GM10248 (cell line): ENCODE results near the gene GGT1.
A peak's percentile ranks its signal among the peaks of the same experiment; 100 is the strongest.
"Not testable (repeated sequence)": the region's sequence is repeated elsewhere in the genome, so short reads cannot be mapped to it uniquely, and the experiment has no call there.

Experiments
- CTCF ChIA-PET: fragments of 300-600 bp; sonication (Branson Sonifier 250); formaldehyde crosslinking; extraction: SDS; loops from one replicate; lab custom pipeline; 2021; ENCODE audit warnings: antibody characterized with exemption; lab: Yijun Ruan, JAX
- POLR2A ChIA-PET: fragments of 350-650 bp; sonication (Branson Sonifier 250); formaldehyde crosslinking; extraction: SDS; loops from one replicate; lab custom pipeline; 2020; ENCODE audit warnings: antibody characterized with exemption; lab: Yijun Ruan, JAX
- DNase-seq: peaks from one replicate; pipeline ENCODE4 v3.0.0; 2012; ENCODE audit errors: extremely low spot score
- TF ChIP-seq, protein P1 (sequence below): IDR thresholded peaks from 2 replicates; pipeline ENCODE4 v1.5.1; 2012; ENCODE audit warnings: mild to moderate bottlenecking, low read depth; ENCODE audit errors: extremely low read depth, missing control alignments, control extremely low read depth

Gene GGT1

DNA sequence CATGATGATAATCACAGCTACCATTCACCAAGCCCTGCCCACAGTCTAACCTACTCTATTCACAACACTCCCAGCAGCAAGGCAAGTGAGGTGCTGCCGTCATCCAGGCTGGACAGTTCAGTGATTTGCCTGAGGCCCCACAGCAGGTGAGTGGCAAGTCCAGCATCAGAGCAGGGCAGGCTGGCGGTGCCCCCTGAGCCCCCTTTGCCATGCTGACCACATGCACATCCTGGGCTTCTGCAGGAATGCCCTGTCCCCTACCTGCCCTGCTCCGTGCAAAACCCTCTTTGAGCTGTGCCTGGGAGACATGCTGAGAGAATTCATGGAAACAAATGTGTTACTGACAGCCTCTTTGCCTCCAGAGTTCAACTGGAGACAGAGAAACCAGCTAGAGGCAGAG is 6.9 kb downstream of the GGT1 start:
- POLR2A ChIA-PET, CTCF ChIA-PET, DNase-seq: not testable (repeated sequence)

DNA sequence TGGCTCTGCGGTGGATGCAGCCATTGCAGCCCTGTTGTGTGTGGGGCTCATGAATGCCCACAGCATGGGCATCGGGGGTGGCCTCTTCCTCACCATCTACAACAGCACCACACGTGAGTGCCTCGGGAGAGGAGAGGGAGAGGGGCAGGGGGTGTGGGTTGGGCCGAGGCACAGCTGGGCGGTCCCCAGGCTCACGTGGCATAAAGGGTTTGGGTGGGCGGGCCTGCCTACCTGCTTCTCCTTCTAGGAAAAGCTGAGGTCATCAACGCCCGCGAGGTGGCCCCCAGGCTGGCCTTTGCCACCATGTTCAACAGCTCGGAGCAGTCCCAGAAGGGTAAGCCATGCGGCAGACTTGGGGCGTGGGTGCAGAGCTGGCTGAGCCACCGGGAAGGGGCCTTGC is 11.8 kb downstream of the GGT1 start:
- DNase-seq, CTCF ChIA-PET, POLR2A ChIA-PET: not testable (repeated sequence)

DNA sequence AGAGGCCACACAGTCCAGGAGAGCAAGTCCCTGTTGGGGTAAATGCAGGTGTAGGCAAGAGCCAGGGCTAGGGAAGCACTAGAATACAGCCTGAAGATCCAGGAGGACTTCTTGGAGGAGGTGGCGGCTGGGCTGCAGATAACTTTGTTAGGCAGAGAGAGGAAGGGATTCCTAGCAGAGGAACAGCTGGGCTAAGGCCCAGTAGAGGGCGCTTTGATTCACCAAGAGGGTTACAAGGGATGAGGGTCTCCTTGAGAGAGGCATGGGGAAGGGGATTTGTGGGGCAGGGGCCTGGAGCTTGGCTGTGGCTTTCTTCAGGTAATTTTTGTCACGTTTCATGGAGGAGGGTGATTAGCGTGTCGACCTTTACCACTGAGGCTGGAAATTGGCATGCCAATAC is 18.3 kb downstream of the GGT1 start:
- CTCF ChIA-PET, POLR2A ChIA-PET, DNase-seq: not testable (repeated sequence)

DNA sequence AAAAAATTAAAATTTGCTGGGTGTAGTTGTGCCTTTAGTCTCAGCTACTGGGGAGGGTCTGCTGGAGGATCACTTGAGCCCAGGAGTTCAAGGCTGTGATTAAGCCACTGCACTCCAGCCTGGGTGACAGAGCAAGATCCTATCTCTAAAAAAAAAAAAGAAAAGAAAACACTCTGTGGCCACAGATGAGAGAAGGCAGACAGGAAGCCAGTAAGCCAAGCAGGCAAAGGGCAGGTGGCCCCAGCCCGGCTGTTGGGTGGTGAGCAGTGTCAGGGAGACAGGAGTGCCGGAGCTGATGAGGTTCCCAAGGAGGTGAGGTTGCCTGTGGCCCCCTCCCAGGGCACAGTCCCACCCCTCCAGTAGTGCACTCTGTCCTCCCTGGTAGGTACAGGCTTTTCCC is 19.6 kb downstream of the GGT1 start:
- DNase-seq, POLR2A ChIA-PET, CTCF ChIA-PET: not testable (repeated sequence)

DNA sequence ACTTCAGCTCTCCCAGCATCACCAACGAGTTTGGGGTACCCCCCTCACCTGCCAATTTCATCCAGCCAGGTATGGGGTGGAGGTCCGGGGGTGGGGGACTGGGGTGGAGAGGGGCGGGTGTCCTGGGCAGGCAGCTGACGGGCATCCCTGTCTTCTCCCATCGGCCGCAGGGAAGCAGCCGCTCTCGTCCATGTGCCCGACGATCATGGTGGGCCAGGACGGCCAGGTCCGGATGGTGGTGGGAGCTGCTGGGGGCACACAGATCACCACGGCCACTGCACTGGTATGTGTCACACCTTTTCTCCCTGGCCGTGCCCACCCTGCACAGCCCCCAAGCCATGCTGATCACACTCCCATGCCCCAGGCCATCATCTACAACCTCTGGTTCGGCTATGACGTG is 24.9 kb downstream of the GGT1 start:
- DNase-seq, CTCF ChIA-PET: not testable (repeated sequence)

DNA sequence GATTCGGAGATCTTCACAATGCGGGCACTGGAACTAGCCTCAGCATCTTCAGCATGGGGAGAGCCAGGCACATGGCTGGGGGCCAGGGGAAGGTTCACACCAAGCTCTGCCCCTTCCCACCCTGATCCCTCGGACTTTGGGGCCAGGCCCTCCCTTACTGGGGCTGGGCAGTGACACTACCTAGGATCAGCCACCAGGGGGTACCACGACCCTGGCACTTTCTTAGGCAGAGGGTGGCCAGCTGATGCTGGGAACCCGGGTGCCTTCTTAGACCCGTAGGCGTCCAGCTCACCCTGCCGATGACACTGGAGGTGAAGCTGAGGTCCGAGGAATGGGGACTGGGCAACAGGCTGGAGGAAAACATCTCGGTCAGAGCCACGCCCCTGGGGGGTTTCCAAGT is 26.1 kb downstream of the GGT1 start:
- TF ChIP-seq, protein P1, sequence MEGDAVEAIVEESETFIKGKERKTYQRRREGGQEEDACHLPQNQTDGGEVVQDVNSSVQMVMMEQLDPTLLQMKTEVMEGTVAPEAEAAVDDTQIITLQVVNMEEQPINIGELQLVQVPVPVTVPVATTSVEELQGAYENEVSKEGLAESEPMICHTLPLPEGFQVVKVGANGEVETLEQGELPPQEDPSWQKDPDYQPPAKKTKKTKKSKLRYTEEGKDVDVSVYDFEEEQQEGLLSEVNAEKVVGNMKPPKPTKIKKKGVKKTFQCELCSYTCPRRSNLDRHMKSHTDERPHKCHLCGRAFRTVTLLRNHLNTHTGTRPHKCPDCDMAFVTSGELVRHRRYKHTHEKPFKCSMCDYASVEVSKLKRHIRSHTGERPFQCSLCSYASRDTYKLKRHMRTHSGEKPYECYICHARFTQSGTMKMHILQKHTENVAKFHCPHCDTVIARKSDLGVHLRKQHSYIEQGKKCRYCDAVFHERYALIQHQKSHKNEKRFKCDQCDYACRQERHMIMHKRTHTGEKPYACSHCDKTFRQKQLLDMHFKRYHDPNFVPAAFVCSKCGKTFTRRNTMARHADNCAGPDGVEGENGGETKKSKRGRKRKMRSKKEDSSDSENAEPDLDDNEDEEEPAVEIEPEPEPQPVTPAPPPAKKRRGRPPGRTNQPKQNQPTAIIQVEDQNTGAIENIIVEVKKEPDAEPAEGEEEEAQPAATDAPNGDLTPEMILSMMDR: peak; percentile 42
- CTCF ChIA-PET, DNase-seq, POLR2A ChIA-PET: not testable (repeated sequence)

More for the DNA sequence above, 24.9 kb downstream of the GGT1 start:
- POLR2A ChIA-PET: not testable (repeated sequence)

DNA sequence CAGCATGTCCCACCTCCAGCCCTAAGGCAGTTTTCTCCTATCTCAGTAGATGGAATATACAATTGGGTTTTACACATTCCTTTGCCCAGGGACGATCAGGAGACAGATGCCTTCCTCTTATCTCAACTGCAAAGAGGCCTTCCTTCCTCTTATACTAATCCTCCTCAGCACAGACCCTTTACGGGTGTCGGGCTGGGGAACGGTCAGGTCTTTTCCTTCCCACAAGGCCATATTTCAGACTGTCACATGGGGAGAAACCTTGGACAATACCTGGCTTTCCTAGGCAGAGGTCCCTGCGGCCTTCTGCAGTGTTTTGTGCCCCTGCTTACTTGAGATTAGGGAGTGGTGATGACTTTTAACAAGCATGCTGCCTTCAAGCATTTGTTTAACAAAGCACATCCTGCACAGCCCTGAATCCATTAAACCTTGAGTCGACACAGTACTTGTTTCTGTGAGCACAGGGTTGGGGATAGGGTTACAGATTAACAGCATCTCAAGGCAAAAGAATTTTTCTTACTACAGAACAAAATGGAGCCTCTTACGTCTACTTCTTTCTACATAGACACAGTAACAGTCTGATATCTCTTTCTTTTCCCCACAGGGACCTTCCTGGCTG is 27.9 kb downstream of the GGT1 start:
- POLR2A ChIA-PET, DNase-seq, CTCF ChIA-PET: not testable (repeated sequence)

DNA sequence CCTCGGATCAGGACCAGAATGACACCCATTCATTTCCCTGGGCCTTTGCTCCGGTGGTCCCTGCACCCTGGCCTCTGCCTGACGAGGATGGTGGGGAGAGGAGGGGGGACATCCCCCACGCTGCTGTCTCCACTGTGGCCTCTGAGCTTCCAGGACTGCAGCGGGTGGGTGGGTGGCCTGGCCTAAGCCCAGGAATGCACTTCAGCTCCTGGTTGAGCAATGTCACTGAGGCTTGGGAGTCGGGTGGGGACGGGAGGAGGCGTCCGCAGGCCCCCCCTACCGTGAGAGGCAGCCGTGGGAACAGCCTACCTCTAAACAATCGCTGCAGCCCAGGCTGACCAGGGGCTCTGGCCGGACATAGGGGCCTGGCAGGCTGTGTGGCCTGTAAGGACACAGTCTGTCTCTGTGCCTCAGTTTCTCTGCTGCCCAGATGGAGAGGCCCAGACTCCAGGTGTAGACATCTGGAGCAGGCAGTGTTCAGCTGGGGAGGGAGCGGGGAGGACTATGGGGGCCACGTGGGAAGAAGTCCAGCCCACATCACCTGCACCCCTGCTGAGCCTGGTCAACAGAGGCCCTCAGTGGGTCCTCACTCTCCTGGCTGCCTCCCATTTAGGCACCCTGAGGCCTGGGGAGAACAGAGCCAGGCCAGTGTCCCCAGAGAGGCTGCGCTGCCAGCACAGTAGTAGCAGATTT is 28.6 kb downstream of the GGT1 start:
- POLR2A ChIA-PET, DNase-seq, CTCF ChIA-PET: not testable (repeated sequence)

DNA sequence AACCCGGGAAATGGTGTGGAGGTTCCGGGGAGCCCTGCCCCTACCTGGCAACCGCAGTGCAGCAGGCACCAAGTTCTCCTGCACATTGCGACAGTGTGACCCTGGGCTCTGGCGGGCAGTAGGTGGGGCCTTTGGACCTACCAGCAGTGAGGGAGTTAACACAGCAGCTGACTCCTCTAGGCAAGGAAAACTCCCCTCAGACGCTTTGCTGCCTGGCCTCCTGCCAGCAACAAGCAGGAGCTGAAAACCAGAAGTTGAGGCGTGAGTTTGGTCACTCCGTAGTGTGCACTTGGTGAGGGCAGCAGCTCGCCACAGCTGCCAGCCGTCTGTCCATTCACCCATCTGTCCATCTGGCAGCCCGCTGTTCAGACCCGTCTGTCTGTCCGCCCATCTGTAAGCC is 29.6 kb downstream of the GGT1 start:
- DNase-seq, CTCF ChIA-PET, POLR2A ChIA-PET: not testable (repeated sequence)

DNA sequence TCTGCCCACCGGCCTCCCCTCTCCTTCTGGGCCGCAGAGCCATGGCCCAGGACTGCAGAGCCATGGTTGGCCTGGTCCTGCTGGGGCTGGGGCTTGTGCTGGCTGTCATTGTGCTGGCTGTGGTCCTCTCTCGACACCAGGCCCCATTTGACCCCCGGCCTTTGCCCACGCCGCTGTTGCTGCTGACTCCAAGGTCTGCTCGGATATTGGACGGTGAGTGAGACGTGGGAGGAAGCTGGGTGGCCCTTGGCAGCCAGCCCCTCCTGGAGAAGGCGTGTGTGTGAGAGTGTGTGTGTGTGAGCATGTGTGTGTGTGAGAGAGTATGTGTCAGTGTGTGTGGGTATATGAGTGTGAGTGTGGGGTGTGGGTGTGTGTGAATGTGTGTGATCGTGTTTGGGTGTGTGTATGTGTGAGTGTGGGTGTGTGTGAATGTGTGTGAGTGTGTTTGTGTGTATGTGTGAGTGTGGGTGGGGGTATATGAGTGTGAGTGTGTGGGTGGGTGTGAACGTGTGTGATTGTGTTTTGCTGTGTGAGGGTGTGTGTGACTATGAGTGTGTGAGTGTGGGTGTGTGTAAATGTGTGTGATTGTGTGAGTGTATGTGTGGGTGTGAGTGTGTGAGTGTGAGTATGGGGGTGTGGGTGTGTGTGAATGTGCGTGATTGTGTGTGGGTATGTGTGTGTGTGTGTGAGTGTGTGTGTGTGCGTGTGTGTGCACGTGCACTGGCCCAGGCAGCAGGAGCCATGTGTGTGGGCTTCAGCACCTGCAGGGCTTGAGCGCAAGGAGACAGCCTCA is 30.4 kb downstream of the GGT1 start:
- DNase-seq, POLR2A ChIA-PET, CTCF ChIA-PET: not testable (repeated sequence)

DNA sequence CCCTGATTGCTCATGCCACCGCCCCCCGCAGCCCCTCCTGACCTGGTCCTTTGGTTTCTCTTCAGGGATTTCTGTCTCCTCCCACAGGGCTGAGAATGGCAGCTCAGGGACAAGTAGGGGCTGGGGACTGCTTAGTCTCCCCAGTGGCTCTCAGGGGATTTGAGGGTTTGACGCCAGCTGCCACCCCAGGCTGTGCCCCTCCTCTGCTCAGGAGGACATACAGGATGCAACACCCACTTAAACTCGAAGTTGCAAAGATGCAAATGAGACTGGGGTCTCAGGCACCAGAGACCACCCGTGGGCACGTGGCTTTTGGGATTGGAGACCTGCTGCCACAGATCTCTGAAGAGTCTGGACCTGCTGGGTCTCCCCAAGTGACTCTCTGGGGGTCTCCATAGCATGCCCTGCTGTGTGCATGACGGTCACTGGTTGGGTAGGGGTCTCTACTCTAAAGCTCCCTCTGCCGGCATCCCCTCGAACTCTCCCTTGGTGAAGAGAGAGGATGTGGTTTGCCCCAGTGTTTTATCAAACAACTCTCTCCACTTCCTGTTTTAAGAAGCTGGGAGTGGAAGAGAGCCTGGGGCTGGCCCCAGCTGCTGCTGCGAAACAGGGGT is 31.9 kb downstream of the GGT1 start:
- CTCF ChIA-PET: interaction anchor here (1.1 kb wide), 1 partner anchor 41 kb away, joined by 3 read pairs; no protein-coding TSS in a partner anchor
- DNase-seq, POLR2A ChIA-PET: not testable (repeated sequence)

DNA sequence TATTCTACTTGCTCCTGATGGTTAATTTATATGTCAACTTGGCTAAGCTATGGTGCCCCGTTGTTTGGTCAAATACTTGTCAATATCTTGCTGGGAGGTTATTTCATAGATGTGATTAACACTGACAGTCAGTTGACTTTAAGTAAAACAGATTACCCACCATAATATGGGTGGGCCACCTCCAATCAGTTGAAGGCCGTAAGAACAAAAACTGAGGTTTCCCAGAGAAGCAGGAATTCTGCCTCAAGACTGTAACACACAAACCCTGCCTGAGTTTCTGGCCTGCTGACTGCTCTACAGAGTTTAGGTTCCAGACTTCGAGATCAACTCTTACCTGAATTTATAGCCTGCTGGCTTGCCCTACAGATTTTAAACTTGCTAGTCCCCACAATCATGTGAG is 33.5 kb downstream of the GGT1 start:
- CTCF ChIA-PET, POLR2A ChIA-PET, DNase-seq: not testable (repeated sequence)

DNA sequence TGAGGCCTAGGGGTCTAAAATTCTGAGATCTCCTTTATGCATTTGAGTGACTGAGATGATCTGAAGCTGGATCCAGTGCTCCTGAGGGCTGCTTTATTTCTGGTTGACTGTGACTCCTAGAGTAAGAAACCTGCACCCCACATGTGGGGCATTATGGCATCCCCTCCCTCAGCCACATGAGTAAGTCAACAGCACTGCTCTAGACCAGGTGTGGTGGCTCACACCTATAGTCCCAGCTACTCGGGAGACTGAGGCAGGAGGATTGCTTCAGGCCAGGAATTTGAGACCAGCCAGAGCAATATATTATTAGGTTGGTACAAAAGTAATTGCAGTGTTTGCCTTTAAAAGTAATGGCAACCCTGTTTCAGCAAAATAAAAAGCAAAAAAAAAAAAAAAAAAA is 39.3 kb downstream of the GGT1 start:
- DNase-seq, POLR2A ChIA-PET, CTCF ChIA-PET: not testable (repeated sequence)

DNA sequence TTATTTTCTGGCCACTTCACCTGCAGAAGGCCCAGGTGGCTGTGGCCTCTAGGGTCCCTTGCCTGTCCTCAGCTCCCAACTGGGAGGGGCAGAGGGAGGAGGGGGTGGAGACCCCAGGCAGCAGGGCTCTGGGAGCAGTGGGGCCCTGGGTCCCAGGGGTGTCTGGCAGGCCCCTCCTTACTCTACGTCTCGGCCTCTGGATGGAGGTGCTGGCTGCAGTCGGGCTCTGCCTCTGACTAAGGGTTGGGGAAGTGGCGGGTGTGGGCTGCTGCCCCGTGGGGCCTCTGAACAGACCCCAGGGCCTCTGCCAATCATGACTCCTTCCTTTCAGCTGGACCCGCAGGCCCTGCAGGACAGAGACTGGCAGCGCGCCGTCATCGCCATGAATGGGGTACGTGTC is 41.4 kb downstream of the GGT1 start:
- CTCF ChIA-PET, POLR2A ChIA-PET, DNase-seq: not testable (repeated sequence)

DNA sequence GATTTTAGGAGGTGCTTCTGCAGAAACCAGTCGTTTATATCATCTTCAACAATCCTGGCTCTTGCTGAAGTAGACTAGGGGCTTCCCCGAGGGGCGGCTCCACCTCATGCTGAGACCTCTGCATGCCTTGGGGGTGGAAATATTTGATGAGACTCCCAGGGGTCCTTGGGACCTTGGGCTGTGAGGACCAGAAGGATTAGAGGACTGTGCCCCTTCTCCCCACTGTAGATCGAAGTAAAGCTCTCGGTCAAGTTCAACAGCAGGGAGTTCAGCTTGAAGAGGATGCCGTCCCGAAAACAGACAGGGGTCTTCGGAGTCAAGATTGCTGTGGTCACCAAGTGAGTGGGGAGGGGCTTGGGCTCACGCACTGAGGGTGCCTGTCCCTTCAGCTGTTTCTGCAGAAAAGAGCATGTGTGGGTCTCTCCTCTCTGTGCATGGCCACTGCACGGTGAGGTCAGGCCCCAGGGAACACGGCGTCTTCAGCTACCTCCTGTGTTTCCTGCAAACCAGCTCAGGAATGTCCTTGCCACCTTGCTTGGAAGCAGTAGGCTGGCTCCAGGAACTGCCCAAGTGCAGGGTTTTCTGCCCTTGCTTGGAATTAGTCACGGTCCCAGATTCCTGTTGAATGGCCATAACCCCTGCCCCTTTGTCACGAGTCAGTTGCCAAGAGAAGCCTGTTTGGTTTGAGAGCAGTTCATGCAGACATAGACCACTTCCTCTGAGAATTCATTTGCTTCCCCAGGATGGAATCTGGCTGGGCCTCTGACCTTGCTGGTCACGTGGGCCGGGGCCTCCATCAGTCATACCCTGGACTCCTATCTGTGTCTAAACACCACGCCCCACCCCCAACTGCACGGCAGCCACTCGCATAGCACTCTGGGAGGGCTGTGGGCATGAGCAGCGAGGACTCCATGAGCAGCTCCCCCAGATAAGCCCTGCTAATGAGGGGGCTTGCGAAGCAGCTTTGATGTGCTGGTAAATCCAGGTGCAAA is 42.7 kb downstream of the GGT1 start:
- POLR2A ChIA-PET, CTCF ChIA-PET, DNase-seq: not testable (repeated sequence)

DNA sequence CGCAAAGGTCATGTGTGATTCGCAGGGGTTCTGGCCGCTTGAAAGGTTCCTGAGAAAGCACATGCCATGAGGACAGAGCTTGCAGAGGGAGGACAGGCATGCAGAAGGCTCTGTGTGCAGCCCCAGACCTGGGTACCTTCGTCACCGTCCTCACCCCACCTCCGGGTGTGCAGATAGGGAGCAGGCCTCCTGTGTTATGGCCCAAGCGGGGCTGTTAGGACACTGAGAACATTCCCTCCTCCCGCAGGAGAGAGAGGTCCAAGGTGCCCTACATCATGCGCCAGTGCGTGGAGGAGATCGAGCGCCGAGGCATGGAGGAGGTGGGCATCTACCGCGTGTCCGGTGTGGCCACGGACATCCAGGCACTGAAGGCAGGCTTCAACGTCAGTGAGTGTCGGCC is 43.8 kb downstream of the GGT1 start:
- POLR2A ChIA-PET, DNase-seq, CTCF ChIA-PET: not testable (repeated sequence)
